HG02678 (cell line): ENCODE results near the gene RPL5.

ENCODE experiments used
- ATAC-seq: cut with Tn5 transposase; IDR thresholded peaks from one replicate; pipeline ENCODE4 v1.9.1; 2021; ENCODE audit warnings: mild to moderate bottlenecking, moderate library complexity; ENCODE audit not compliant: unreplicated experiment

The RPL5 gene

GRCh38 chr1:92817986-92818764, 13.7 kb upstream of the RPL5 start:
- ATAC-seq = peak; percentile 63

- no peak for ATAC-seq
Observed at GRCh38 chr1:92820024-92820423, 11.8 kb upstream of the RPL5 start.

- ATAC-seq = no peak
Observed at GRCh38 chr1:92820551-92820950, 11.3 kb upstream of the RPL5 start.

GRCh38 chr1:92822879-92823278, 9.0 kb upstream of the RPL5 start:
- ATAC-seq = no peak

- ATAC-seq = no peak
Observed at GRCh38 chr1:92826792-92827191, 5.0 kb upstream of the RPL5 start.

GRCh38 chr1:92831368-92831761, 475 bp upstream of the RPL5 start:
- ATAC-seq = no peak

- ATAC-seq = peak; percentile 7
Observed at GRCh38 chr1:92832537-92833114, 786 bp downstream of the RPL5 start.

GRCh38 chr1:92833840-92834239, 2.0 kb downstream of the RPL5 start:
- no peak for ATAC-seq

GRCh38 chr1:92834617-92835016, 2.8 kb downstream of the RPL5 start:
- ATAC-seq = no peak

GRCh38 chr1:92837062-92837461, 5.2 kb downstream of the RPL5 start:
- no peak for ATAC-seq

- no peak for ATAC-seq
Observed at GRCh38 chr1:92838519-92838918, 6.7 kb downstream of the RPL5 start.

GRCh38 chr1:92839442-92839841, 7.6 kb downstream of the RPL5 start:
- ATAC-seq = no peak

- no peak for ATAC-seq
Observed at GRCh38 chr1:92840600-92840999, 8.8 kb downstream of the RPL5 start.

GRCh38 chr1:92842082-92843045, 10.5 kb downstream of the RPL5 start:
- ATAC-seq = no peak

- no peak for ATAC-seq
Observed at GRCh38 chr1:92843046-92843423, 11.2 kb downstream of the RPL5 start.

- ATAC-seq = no peak
Observed at GRCh38 chr1:92843429-92844352, 11.9 kb downstream of the RPL5 start.

- ATAC-seq = no peak
Observed at GRCh38 chr1:92844439-92844838, 12.6 kb downstream of the RPL5 start.

GRCh38 chr1:92845908-92846307, 14.1 kb downstream of the RPL5 start:
- ATAC-seq = no peak

GRCh38 chr1:92848201-92848600, 16.4 kb downstream of the RPL5 start:
- ATAC-seq = no peak

GRCh38 chr1:92850019-92850418, 18.2 kb downstream of the RPL5 start:
- no peak for ATAC-seq

- no peak for ATAC-seq
Observed at GRCh38 chr1:92851729-92852128, 19.9 kb downstream of the RPL5 start.
